ENCODE data around the gene CHST13.

DNA sequence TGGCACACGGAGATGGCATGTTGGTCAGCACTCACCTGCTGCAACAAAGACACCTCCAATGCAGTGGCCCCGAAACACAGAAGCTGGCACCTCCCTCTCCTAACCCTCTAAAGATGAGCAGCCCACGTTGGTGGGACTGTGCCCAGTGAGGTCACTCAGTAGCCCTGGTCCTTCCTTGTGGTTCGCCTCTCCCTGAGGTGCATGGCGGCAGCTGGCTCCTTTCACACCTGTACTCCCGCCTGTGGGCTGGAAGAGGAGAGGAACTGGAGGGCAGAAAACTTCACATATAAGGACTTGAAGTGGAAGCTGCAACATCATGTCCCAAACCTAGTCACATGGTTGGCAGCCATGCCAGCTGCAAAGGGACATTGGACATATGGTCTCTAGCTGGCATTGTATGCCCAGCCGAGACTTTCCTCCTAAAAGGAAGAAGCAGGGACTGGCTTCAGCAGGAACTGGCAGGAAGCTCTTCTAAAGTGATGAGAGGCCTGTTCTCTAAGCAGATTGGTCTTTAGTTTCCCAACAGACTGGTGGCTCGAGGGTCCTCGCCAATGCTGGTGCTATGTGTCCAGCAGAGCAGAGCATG, 45.5 kb downstream of the CHST13 start:
- no peak for TF ChIP-seq POLR2A (IDR thresholded peaks at IDR 0.05; ENCODE audit: low read depth, low read length)
- TF ChIP-seq POLR2AphosphoS5 (IDR thresholded peaks at IDR 0.05; ENCODE audit: low read depth, low read length) = no peak
